ENCODE measurements around the gene HHIPL1. TPM values are rescaled to one million over a fixed set of nuclear protein-coding genes. Genes with fewer than 3 reads are reported as not detected.
"Not testable (repeated sequence)": the region's sequence is repeated elsewhere in the genome, so short reads cannot be mapped to it uniquely, and the experiment has no call there.

The HHIPL1 gene
- total and polyA plus RNA-seq, 5 donors, result 0.75 to 3.4 (median 2.0) TPM

- Histone ChIP-seq H3K4me1 (ENCODE audit: control insufficient read depth, insufficient read depth, low read length) (no peaks in the 10 kb centered on the region), H3K9me3 (ENCODE audit: control insufficient read depth, low read length) (no peaks in the 10 kb centered on the region), H3K27me3 (ENCODE audit: control insufficient read depth, insufficient read depth) (no peaks in the 10 kb centered on the region), H3K4me3 (ENCODE audit: low read length) (no peak overlapping the region), H3K27ac (ENCODE audit: low read length) (no peak overlapping the region)
- WGBS, result 94% methylated on average over 32 of the region's 32 CpGs
- DNase-seq, result no peak
- intact Hi-C loops (cut with DNase I), result no loop called here
- no peak for ATAC-seq
These were observed 7.2 kb downstream of the HHIPL1 start for GRCh38 chr14:99651953-99652746.

GRCh38 chr14:99654235-99654985 is 9.5 kb downstream of the HHIPL1 start:
- H3K4me3 ChIP-seq (ENCODE audit: low read length), result no peak overlapping the region
- H3K27ac ChIP-seq (ENCODE audit: low read length), result no peak overlapping the region
- WGBS, result 47% methylated on average over 7 of the region's 7 CpGs
- intact Hi-C loops (cut with DNase I), result no loop called here
- DNase-seq, result peak; percentile 70 to 90 (median 82)
- no peaks in the 10 kb centered on the region for H3K9me3 ChIP-seq (ENCODE audit: control insufficient read depth, low read length)
- no peaks in the 10 kb centered on the region for H3K27me3 ChIP-seq (ENCODE audit: control insufficient read depth, insufficient read depth)
- peak; percentile 73 to 87 for ATAC-seq
- H3K4me1 ChIP-seq (ENCODE audit: control insufficient read depth, insufficient read depth, low read length), result no peaks in the 10 kb centered on the region

- no peak for ATAC-seq
- 94% methylated on average over 4 of the region's 4 CpGs for WGBS
- intact Hi-C loops (cut with DNase I), result no loop called here
These were observed 10.6 kb downstream of the HHIPL1 start for GRCh38 chr14:99655521-99655920.

GRCh38 chr14:99656171-99656570 is 11.2 kb downstream of the HHIPL1 start:
- ATAC-seq (no peak), DNase-seq (no peak)
- intact Hi-C loops (cut with DNase I), result no loop called here
- WGBS, result 90% methylated on average over 5 of the region's 5 CpGs
- Histone ChIP-seq H3K4me3 (ENCODE audit: low read length) (no peak overlapping the region), H3K27me3 (ENCODE audit: control insufficient read depth, insufficient read depth) (no peaks in the 10 kb centered on the region), H3K9me3 (ENCODE audit: control insufficient read depth, low read length) (no peaks in the 10 kb centered on the region), H3K4me1 (ENCODE audit: control insufficient read depth, insufficient read depth, low read length) (no peaks in the 10 kb centered on the region), H3K27ac (ENCODE audit: low read length) (no peak overlapping the region)

More at GRCh38 chr14:99655521-99655920, 10.6 kb downstream of the HHIPL1 start:
- Histone ChIP-seq H3K9me3 (ENCODE audit: control insufficient read depth, low read length) (no peaks in the 10 kb centered on the region), H3K4me1 (ENCODE audit: control insufficient read depth, insufficient read depth, low read length) (no peaks in the 10 kb centered on the region), H3K27me3 (ENCODE audit: control insufficient read depth, insufficient read depth) (no peaks in the 10 kb centered on the region), H3K27ac (ENCODE audit: low read length) (no peak overlapping the region), H3K4me3 (ENCODE audit: low read length) (no peak overlapping the region)
- DNase-seq, result no peak

GRCh38 chr14:99657645-99658155 is 12.8 kb downstream of the HHIPL1 start:
- no peaks in the 10 kb centered on the region for H3K4me1 ChIP-seq (ENCODE audit: control insufficient read depth, insufficient read depth, low read length)
- WGBS, result 43% methylated on average over 1 of the region's 1 CpG
- ATAC-seq, result no peak
- H3K27me3 ChIP-seq (ENCODE audit: control insufficient read depth, insufficient read depth), result no peaks in the 10 kb centered on the region
- H3K9me3 ChIP-seq (ENCODE audit: control insufficient read depth, low read length), result no peaks in the 10 kb centered on the region
- intact Hi-C loops (cut with DNase I), result no loop called here
- no peak overlapping the region for H3K4me3 ChIP-seq (ENCODE audit: low read length)
- no peak overlapping the region for H3K27ac ChIP-seq (ENCODE audit: low read length)
- DNase-seq, result no peak

GRCh38 chr14:99658218-99658845 is 13.4 kb downstream of the HHIPL1 start:
- ATAC-seq (no peak), DNase-seq (no peak)
- Histone ChIP-seq H3K27me3 (ENCODE audit: control insufficient read depth, insufficient read depth) (no peaks in the 10 kb centered on the region), H3K27ac (ENCODE audit: low read length) (no peak overlapping the region), H3K4me1 (ENCODE audit: control insufficient read depth, insufficient read depth, low read length) (no peaks in the 10 kb centered on the region), H3K9me3 (ENCODE audit: control insufficient read depth, low read length) (no peaks in the 10 kb centered on the region), H3K4me3 (ENCODE audit: low read length) (no peak overlapping the region)
- WGBS, result 56% methylated on average over 15 of the region's 15 CpGs
- intact Hi-C loops (cut with DNase I), result no loop called here

- intact Hi-C loops (cut with DNase I), result no loop called here
- Histone ChIP-seq H3K4me3 (ENCODE audit: low read length) (no peak overlapping the region), H3K27ac (ENCODE audit: low read length) (no peak overlapping the region), H3K27me3 (ENCODE audit: control insufficient read depth, insufficient read depth) (no peaks in the 10 kb centered on the region), H3K9me3 (ENCODE audit: control insufficient read depth, low read length) (no peaks in the 10 kb centered on the region), H3K4me1 (ENCODE audit: control insufficient read depth, insufficient read depth, low read length) (no peaks in the 10 kb centered on the region)
- 42% methylated on average over 58 of the region's 58 CpGs for whole genome bisulfite sequencing
- DNase-seq (no peak), ATAC-seq (peak in 1 of 2 donors; percentile 22)
These were observed 14.4 kb downstream of the HHIPL1 start for GRCh38 chr14:99659333-99659741.

- no peak overlapping the region for H3K4me3 ChIP-seq (ENCODE audit: low read length)
- H3K27me3 ChIP-seq (ENCODE audit: control insufficient read depth, insufficient read depth), result no peaks in the 10 kb centered on the region
- no peak overlapping the region for H3K27ac ChIP-seq (ENCODE audit: low read length)
- peak; percentile 6 to 27 for ATAC-seq
- no peak for DNase-seq
- H3K4me1 ChIP-seq (ENCODE audit: control insufficient read depth, insufficient read depth, low read length), result no peaks in the 10 kb centered on the region
- WGBS, result 48% methylated on average over 37 of the region's 37 CpGs
- intact Hi-C loops (cut with DNase I), result no loop called here
- no peaks in the 10 kb centered on the region for H3K9me3 ChIP-seq (ENCODE audit: control insufficient read depth, low read length)
These were observed 15.2 kb downstream of the HHIPL1 start for GRCh38 chr14:99660006-99660566.

GRCh38 chr14:99660794-99661193 is 15.9 kb downstream of the HHIPL1 start:
- Histone ChIP-seq H3K9me3 (ENCODE audit: control insufficient read depth, low read length) (no peaks in the 10 kb centered on the region), H3K4me1 (ENCODE audit: control insufficient read depth, insufficient read depth, low read length) (no peaks in the 10 kb centered on the region), H3K4me3 (ENCODE audit: low read length) (no peak overlapping the region), H3K27ac (ENCODE audit: low read length) (no peak overlapping the region), H3K27me3 (ENCODE audit: control insufficient read depth, insufficient read depth) (no peaks in the 10 kb centered on the region)
- intact Hi-C loops (cut with DNase I), result no loop called here
- DNase-seq (no peak), ATAC-seq (no peak)
- 87% methylated on average over 4 of the region's 4 CpGs for WGBS

- H3K27ac ChIP-seq (ENCODE audit: low read length); ATAC-seq; H3K9me3 ChIP-seq (ENCODE audit: control insufficient read depth, low read length); DNase-seq; intact Hi-C loops (cut with DNase I); H3K4me3 ChIP-seq (ENCODE audit: low read length); H3K27me3 ChIP-seq (ENCODE audit: control insufficient read depth, insufficient read depth); H3K4me1 ChIP-seq (ENCODE audit: control insufficient read depth, insufficient read depth, low read length): not testable (repeated sequence)
These were observed 16.3 kb downstream of the HHIPL1 start for GRCh38 chr14:99661206-99661605.

Data from right cardiac atrium (tissue), 5 donors.